HG03280 (cell line): ENCODE measurements around the gene GRIN2D.

Experiments used
- ATAC-seq: cut with Tn5 transposase; IDR thresholded peaks from one replicate; pipeline ENCODE4 v1.9.1; 2021; ENCODE audit warnings: mild to moderate bottlenecking, moderate library complexity; ENCODE audit not compliant: unreplicated experiment

Gene GRIN2D

GRCh38 chr19:48393559-48394330, at the start of gene GRIN2D:
Gene GRIN2D, plus strand, starts transcription at chr19:48393668. Its CDS starts 4,725 bp downstream, at chr19:48398393.
- no peak for ATAC-seq

GRCh38 chr19:48344892-48345291, 48.6 kb upstream of the GRIN2D start:
- no peak for ATAC-seq

- ATAC-seq, result no peak
These were observed 47.3 kb upstream of the GRIN2D start for GRCh38 chr19:48346191-48346590.

- ATAC-seq, result no peak
These were observed 45.4 kb upstream of the GRIN2D start for GRCh38 chr19:48348045-48348444.

- no peak for ATAC-seq
These were observed 44.7 kb upstream of the GRIN2D start for GRCh38 chr19:48348737-48349136.

GRCh38 chr19:48350856-48351255, 42.6 kb upstream of the GRIN2D start:
- no peak for ATAC-seq

GRCh38 chr19:48351341-48351752, 42.1 kb upstream of the GRIN2D start:
- ATAC-seq, result no peak

- no peak for ATAC-seq
These were observed 39.8 kb upstream of the GRIN2D start for GRCh38 chr19:48353677-48354076.

GRCh38 chr19:48354332-48354992, 39.0 kb upstream of the GRIN2D start:
- ATAC-seq, result no peak

- ATAC-seq, result no peak
These were observed 38.0 kb upstream of the GRIN2D start for GRCh38 chr19:48355365-48355954.

GRCh38 chr19:48359123-48359522, 34.3 kb upstream of the GRIN2D start:
- no peak for ATAC-seq

- no peak for ATAC-seq
These were observed 31.6 kb upstream of the GRIN2D start for GRCh38 chr19:48361912-48362311.

GRCh38 chr19:48362716-48363499, 30.6 kb upstream of the GRIN2D start:
- ATAC-seq, result peak; percentile 45

- ATAC-seq, result peak; percentile 13
These were observed 30.0 kb upstream of the GRIN2D start for GRCh38 chr19:48363500-48363809.

- ATAC-seq, result peak; percentile 85
These were observed 29.5 kb upstream of the GRIN2D start, which contains the start of the genes SYNGR4 and TMEM143 for GRCh38 chr19:48363810-48364597. Gene SYNGR4, plus strand, starts transcription at chr19:48364367. Its CDS starts 1,476 bp downstream, at chr19:48365843. Gene TMEM143, minus strand, starts transcription at chr19:48363940. Its CDS starts 20 bp downstream, at chr19:48363920.

- ATAC-seq, result no peak
These were observed 28.7 kb upstream of the GRIN2D start for GRCh38 chr19:48364598-48365348.

GRCh38 chr19:48365602-48366001, 27.9 kb upstream of the GRIN2D start:
- ATAC-seq, result no peak

- no peak for ATAC-seq
These were observed 25.6 kb upstream of the GRIN2D start for GRCh38 chr19:48367855-48368254.

- no peak for ATAC-seq
These were observed 24.5 kb upstream of the GRIN2D start for GRCh38 chr19:48368936-48369335.

GRCh38 chr19:48370955-48371354, 22.5 kb upstream of the GRIN2D start:
- no peak for ATAC-seq
